Adrenal gland (tissue), 5 donors: ENCODE data around the gene FAM131C.

Experiments
- POLR2A ChIP-seq, 2 donors: fragments of 450-650 bp; IDR thresholded peaks; one replicate each; pipeline ENCODE4 v1.6.1; 2017; ENCODE audit warnings: antibody characterized with exemption in 2 of 2, mild to moderate bottlenecking in 2 of 2, moderate library complexity in 1 of 2
- TF ChIP-seq, protein P1 (sequence below), 6 experiments: fragments of 450-650 bp in 4 of 6; fragments of 200-600 bp in 2 of 6; sonication (generic) in 1 of 6; IDR thresholded peaks; 1 replicate in 5 of 6; 2 replicates in 1 of 6; pipeline versions ENCODE4 v1.5.1 to v1.8.0; 2016 to 2021; ENCODE audit warnings: antibody characterized with exemption in 6 of 6, mild to moderate bottlenecking in 2 of 6, moderate library complexity in 1 of 6
- donor health status: DM: no; HTN: no; CAD: no.

GRCh38 chr1:16092923-16093511 is 19.6 kb upstream of the FAM131C start:
- no peak for TF ChIP-seq POLR2A (IDR thresholded peaks at IDR 0.05)
- TF ChIP-seq, protein P1, sequence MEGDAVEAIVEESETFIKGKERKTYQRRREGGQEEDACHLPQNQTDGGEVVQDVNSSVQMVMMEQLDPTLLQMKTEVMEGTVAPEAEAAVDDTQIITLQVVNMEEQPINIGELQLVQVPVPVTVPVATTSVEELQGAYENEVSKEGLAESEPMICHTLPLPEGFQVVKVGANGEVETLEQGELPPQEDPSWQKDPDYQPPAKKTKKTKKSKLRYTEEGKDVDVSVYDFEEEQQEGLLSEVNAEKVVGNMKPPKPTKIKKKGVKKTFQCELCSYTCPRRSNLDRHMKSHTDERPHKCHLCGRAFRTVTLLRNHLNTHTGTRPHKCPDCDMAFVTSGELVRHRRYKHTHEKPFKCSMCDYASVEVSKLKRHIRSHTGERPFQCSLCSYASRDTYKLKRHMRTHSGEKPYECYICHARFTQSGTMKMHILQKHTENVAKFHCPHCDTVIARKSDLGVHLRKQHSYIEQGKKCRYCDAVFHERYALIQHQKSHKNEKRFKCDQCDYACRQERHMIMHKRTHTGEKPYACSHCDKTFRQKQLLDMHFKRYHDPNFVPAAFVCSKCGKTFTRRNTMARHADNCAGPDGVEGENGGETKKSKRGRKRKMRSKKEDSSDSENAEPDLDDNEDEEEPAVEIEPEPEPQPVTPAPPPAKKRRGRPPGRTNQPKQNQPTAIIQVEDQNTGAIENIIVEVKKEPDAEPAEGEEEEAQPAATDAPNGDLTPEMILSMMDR (IDR thresholded peaks at IDR 0.05): no peak
